HG03442 (cell line): ENCODE data around the gene WDR70.
A peak's percentile ranks its signal among the peaks of the same experiment; 100 is the strongest.
"Not testable (repeated sequence)": the region's sequence is repeated elsewhere in the genome, so short reads cannot be mapped to it uniquely, and the experiment has no call there.

Experiments
- ATAC-seq: cut with Tn5 transposase; IDR thresholded peaks from one replicate; pipeline ENCODE4 v1.9.1; 2021; ENCODE audit warnings: mild to moderate bottlenecking, moderate library complexity; ENCODE audit not compliant: unreplicated experiment

Gene WDR70

GRCh38 chr5:37742111-37742510, 363.0 kb downstream of the WDR70 start:
- no peak for ATAC-seq

DNA sequence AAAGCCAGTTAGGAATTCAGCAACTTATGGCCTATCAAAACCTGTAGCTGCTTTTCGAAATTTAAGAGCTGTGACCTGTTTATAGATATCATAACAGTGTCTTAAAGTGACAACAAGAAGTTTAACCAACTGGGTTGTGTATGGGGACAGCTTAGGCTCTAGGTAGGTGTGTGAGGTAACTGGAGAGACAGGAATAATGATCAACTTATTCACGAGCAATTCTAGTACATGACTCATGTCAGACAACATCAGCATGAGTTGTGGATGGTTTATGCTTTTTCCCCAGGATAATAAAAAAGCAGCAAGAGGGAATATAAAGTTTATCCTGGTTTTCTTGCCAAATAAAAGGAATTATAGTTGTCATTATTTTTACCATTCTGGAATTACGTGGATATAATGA, 372.1 kb downstream of the WDR70 start:
- no peak for ATAC-seq

- ATAC-seq = no peak
Measured at GRCh38 chr5:37754976-37755375, 375.9 kb downstream of the WDR70 start.

GRCh38 chr5:37755581-37755980, 376.5 kb downstream of the WDR70 start:
- no peak for ATAC-seq

DNA sequence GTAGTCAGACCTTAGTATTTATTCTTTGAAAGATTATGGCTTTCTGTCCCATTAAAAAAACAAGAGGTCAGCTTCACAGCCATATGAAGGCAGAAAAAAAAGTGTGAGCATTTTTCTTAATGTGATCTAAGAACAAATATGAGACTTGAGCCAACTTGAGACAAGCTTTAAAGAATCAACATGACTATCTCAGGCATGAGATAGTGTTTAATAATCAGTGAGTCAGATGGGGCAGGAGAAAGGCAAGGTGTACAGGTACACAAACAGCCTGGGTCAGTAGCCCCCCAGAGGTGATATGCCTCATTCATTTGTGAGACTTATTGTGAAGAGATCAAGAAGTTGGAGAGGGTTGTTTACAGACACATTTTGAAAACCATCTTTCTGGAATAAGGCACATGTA, 377.1 kb downstream of the WDR70 start:
- no peak for ATAC-seq

- no peak for ATAC-seq
Measured at GRCh38 chr5:37757980-37758582, 379.0 kb downstream of the WDR70 start.

- no peak for ATAC-seq
Measured at GRCh38 chr5:37767251-37767650, 388.1 kb downstream of the WDR70 start.

- no peak for ATAC-seq
Measured at GRCh38 chr5:37767961-37768360, 388.8 kb downstream of the WDR70 start.

DNA sequence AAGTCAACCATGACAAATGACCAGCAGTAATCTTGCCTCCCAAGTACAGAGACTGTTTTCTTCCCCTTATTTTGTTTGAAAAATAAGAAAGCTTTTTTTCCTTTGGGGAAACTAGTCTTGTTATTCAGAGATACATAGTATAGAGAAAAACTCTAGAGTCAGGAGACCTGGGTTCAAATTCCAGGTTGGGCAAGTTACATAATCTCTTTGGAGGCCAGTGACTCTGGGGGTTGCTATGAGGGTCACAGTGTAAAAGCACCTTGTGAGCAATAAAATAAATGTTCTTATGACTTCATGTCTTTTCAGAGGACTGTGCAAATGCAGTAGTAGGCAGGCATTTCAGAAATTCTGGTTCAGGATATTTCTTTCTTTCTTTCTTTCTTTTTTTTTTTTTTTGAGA, 389.3 kb downstream of the WDR70 start:
- no peak for ATAC-seq

- ATAC-seq = no peak
Measured at GRCh38 chr5:37769108-37769507, 390.0 kb downstream of the WDR70 start.

DNA sequence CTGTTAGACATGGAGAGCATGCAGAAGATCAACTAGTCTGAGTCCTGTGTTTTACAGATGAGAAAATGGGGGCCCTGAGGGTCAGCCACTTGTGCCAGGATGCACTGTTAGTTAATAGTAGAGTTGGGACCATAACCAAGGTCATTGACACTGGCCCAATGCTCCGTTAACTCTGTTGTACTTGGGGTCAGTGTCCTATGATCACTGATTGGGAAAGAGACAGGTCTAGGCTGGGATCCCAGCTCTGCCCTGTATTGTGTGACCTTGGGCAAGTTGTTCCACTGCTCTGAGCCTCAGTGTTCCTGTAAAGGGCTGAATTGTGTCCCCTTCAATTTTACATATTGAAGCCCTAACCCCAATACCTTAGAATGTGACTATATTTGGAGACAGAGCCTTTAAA, 390.7 kb downstream of the WDR70 start:
- ATAC-seq = no peak

DNA sequence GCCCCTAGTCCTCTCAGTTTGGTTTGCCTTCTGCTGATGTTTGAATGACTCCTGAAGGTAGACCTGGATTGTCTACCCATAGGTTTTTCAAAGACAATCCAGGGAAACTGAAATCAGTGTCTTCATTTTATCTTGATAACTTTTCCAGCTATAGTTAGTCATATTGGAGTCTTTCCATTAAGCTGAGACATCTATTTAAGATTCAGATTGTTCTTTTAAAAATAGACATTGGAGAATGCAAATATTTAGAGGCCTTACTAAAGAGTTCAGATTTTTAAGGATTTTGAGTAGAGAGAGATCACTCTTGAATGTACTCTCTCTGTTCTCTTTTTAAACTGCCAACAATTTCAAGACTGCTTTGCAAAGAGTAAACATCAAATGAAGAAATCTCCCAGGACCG, 391.7 kb downstream of the WDR70 start:
- ATAC-seq = no peak

- no peak for ATAC-seq
Measured at GRCh38 chr5:37771203-37771611, 392.1 kb downstream of the WDR70 start.

DNA sequence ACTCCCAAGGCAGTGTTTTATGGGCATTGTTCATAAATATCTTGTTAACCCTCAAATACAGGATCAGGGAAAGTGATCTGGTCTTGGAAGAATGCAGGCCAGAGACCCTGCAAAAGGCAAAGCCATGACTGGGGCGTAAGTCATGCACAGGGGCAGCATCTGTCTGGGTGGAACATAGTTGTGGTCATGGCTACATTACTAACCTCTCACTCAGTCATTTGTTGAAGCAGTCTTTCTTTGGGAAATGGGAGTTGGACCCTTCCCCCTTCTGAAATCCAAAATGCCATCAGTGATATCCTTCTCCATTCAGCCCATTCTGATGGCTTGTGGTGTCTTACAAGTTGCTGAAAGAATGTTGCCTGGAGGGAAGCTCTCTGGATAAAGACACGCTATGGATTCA, 392.6 kb downstream of the WDR70 start:
- no peak for ATAC-seq

DNA sequence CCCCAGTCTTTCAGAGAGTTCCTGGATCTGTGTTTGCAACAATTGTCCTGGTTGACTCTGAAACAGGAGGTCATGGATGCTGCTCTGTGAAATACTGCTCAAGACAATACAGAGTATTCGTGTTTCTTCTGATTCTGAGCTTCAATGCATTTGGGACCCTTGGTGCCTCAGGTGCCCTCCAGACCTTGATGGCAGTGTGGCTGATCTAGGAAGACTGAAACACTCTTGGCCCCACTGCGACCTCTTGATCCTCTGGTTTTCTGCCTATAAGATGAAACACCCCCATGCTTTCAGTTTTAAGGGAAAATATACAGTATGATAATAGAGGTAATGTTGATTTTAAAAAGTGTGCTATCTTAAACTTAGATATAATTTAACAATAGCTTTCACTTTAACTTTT, 393.1 kb downstream of the WDR70 start:
- no peak for ATAC-seq

- no peak for ATAC-seq
Measured at GRCh38 chr5:37773809-37774208, 394.7 kb downstream of the WDR70 start.

DNA sequence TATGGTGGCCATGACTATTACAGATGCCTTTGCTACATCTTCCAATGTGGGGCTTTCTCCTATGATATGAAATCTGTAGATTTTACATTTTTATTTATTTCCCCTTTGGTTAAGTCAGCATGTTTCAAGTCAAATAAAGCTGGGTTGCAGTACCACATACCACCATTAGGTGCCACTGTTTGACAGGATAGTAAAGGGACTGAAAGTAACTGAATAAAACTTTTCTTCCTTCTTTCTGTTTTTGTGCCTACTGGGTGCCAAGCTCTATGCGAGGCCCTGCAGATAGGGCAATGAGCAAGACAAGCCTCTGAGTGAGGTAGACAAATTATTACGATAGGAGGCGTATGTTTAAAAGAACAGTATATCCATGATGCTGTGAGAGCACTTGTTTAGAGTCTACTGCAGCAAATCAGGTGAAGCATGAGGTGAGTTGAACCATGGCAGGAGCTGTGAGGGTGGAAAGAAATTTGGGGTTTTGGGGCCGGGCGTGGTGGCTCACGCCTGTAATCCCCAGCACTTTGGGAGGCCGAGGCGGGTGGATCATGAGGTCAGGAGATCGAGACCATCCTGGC, 395.9 kb downstream of the WDR70 start:
- ATAC-seq = no peak

DNA sequence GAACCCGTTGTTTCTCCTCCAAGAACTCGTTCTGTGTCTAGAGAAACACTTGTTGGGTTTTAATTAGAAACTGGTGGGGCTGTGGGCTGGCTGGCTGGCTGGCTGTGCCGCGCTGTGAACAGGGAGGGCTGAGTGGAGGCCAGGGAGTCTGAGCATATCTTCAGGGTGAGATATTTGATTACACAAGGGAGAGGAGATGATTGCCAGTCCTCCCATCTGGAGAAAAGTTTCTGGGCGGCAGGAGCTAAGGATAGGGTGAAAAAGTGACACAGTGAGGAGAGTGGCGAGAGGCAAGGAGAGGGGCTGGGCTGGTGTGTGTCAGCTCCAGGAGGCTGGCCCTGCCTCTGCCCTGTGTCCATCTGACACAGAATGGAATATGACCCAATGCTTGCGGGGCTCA, 397.7 kb downstream of the WDR70 start:
- ATAC-seq = no peak

DNA sequence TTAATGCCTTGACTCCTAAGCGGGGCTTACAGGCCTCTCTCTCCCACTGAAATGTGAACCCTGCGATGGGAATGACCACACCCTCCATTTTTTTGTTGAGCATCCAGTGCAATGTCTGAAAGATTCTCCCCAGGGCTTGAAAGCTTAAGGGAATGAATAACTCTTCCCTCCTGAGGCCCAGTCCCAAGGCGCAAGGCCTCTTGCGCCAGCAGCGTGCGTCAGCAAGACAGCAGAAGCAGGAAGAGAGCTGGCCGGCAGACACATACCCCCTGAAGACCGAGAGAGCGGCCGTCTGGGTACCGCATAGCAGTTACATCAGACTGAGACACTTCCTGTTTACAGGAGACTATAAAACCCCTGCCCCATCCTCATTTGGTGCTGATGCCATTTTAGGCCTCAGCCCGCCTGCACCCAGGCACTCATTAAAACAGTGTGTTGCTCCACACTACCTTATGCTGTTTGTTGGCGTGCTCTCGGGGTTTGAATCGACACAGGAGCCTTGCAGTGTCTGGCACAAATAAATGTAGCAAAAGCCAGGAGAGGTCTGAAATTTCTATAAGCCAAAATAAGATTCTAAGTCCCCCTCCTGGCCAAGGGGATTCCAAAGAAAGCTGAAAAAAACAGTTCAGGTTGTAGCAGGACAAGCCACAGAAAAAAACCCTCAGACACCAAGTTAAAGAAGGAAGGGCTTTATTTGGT, 398.5 kb downstream of the WDR70 start:
- ATAC-seq = no peak

- not testable (repeated sequence) for ATAC-seq
Measured at GRCh38 chr5:37781409-37781808, 402.3 kb downstream of the WDR70 start.

DNA sequence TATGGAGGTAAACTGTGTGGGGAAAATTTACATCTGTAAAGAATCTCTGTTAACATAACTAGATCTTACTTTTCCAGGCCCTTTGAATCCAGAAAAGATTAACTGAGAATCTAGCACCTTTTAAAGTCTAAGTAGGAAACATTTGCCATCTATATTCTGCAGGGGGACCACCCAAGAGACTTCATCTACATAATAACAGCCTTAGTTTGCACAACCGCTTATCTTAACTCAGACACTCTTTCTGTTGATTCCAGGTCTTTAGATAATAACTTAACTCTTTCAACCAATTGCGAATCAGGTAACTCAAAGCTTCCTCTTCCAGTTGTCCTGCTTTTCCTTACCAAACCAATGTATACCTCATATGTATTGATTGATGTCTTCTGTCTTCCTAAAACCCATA, 407.3 kb downstream of the WDR70 start:
- ATAC-seq = no peak

DNA sequence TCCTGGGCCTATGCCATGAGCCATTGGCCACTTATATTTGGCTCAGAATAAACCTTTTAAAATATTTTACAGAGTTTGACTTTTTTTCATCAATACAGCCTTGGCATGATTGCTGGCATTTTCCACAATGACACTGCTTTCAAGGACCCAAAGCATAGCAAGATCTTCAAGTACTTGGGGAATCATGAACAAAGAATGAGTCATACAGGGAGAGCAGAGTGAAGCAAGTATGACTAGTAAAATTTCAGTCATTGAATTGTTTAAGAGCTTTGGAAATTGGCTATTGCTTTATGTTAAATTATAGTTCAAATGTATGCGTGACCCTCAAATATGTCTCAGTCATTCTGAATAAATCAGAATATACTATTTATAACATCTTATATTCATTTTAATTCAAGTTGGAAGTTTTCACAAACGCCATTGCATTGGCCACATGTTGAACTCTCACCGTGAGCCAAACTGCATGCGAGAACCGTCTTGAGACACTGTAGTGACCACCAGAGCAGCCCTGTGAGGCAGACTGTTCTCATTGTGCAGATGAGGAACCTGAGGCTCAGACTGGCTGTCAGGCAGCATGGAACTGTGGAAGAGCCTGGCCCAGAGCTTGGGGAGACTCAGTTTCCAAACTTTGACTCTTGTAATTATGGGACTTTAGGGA, 407.9 kb downstream of the WDR70 start:
- ATAC-seq = peak; percentile 53
